CD4-positive, alpha-beta T cell treated with Interleukin-17A for 1 hour (primary cell): ENCODE data around the gene LRRC3.
"Not testable (repeated sequence)": the region's sequence is repeated elsewhere in the genome, so short reads cannot be mapped to it uniquely, and the experiment has no call there.

Experiments
- DNase-seq: peaks from one replicate; pipeline ENCODE4 v3.0.0-alpha.2; 2020

The LRRC3 gene

GRCh38 chr21:44498280-44499210, 43.2 kb downstream of the LRRC3 start:
- DNase-seq, result no peak

GRCh38 chr21:44499211-44499560, 43.9 kb downstream of the LRRC3 start:
- no peak for DNase-seq

- DNase-seq, result no peak
These were observed 44.3 kb downstream of the LRRC3 start for GRCh38 chr21:44499631-44500030.

- DNase-seq, result no peak
These were observed 44.8 kb downstream of the LRRC3 start for GRCh38 chr21:44500111-44500510.

- no peak for DNase-seq
These were observed 47.1 kb downstream of the LRRC3 start for GRCh38 chr21:44502171-44502958.

- DNase-seq, result not testable (repeated sequence)
These were observed 47.9 kb downstream of the LRRC3 start for GRCh38 chr21:44503006-44503889.

GRCh38 chr21:44503901-44504399, 48.6 kb downstream of the LRRC3 start:
- no peak for DNase-seq

- no peak for DNase-seq
These were observed 50.5 kb downstream of the LRRC3 start for GRCh38 chr21:44505673-44506278.

- no peak for DNase-seq
These were observed 51.3 kb downstream of the LRRC3 start for GRCh38 chr21:44506279-44507255.

GRCh38 chr21:44507673-44508425, 52.5 kb downstream of the LRRC3 start:
- no peak for DNase-seq

GRCh38 chr21:44508426-44508710, 53.1 kb downstream of the LRRC3 start:
- no peak for DNase-seq

- no peak for DNase-seq
These were observed 53.6 kb downstream of the LRRC3 start for GRCh38 chr21:44508711-44509445.

- DNase-seq, result no peak
These were observed 54.2 kb downstream of the LRRC3 start for GRCh38 chr21:44509539-44509938.

- DNase-seq, result no peak
These were observed 54.8 kb downstream of the LRRC3 start for GRCh38 chr21:44510109-44510507.

- peak; percentile 80 for DNase-seq
These were observed 55.4 kb downstream of the LRRC3 start for GRCh38 chr21:44510508-44511218.

GRCh38 chr21:44511219-44511937, 56.1 kb downstream of the LRRC3 start:
- no peak for DNase-seq
